ENCODE results near the gene TP53TG5. TPM values are rescaled to one million over a fixed set of nuclear protein-coding genes. Genes with fewer than 3 reads are reported as not detected.

TP53TG5 gene
- total and polyA plus RNA-seq, 2 experiments from 2014 or later: not detected

DNA sequence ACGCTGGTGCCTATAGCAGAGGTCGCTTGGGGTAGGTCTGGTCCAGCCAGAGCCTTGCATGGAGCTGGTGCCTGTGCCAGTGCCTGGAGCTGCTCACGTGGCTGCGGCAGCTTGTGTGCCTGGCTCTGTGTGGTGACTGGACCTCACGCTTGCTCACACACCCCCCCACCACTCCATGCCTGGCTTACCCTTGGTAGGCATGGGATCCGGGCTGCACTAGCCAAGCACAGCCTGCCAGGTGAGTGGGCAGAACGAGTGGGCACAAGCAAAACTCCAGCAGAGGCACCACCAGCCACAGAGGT, 16.9 kb upstream of the TP53TG5 start:
- no peaks in the 10 kb centered on the region for H4K20me1 ChIP-seq (replicated peaks; ENCODE audit: insufficient read depth)
- H3K4me3 ChIP-seq: no peak overlapping the region
- no peak for ATAC-seq
- H3K4me2 ChIP-seq: no peak overlapping the region
- TF ChIP-seq, protein P1, sequence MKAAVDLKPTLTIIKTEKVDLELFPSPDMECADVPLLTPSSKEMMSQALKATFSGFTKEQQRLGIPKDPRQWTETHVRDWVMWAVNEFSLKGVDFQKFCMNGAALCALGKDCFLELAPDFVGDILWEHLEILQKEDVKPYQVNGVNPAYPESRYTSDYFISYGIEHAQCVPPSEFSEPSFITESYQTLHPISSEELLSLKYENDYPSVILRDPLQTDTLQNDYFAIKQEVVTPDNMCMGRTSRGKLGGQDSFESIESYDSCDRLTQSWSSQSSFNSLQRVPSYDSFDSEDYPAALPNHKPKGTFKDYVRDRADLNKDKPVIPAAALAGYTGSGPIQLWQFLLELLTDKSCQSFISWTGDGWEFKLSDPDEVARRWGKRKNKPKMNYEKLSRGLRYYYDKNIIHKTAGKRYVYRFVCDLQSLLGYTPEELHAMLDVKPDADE (IDR thresholded peaks at IDR 0.05): no peak
- TF ChIP-seq EZH2 (IDR thresholded peaks at IDR 0.05; ENCODE audit: low read depth, unreplicated experiment): no peak
- TF ChIP-seq, protein P2, sequence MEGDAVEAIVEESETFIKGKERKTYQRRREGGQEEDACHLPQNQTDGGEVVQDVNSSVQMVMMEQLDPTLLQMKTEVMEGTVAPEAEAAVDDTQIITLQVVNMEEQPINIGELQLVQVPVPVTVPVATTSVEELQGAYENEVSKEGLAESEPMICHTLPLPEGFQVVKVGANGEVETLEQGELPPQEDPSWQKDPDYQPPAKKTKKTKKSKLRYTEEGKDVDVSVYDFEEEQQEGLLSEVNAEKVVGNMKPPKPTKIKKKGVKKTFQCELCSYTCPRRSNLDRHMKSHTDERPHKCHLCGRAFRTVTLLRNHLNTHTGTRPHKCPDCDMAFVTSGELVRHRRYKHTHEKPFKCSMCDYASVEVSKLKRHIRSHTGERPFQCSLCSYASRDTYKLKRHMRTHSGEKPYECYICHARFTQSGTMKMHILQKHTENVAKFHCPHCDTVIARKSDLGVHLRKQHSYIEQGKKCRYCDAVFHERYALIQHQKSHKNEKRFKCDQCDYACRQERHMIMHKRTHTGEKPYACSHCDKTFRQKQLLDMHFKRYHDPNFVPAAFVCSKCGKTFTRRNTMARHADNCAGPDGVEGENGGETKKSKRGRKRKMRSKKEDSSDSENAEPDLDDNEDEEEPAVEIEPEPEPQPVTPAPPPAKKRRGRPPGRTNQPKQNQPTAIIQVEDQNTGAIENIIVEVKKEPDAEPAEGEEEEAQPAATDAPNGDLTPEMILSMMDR (conservative IDR thresholded peaks at IDR 0.05; ENCODE audit: low read depth in 2 of 2): no peak
- TF ChIP-seq, protein P3, sequence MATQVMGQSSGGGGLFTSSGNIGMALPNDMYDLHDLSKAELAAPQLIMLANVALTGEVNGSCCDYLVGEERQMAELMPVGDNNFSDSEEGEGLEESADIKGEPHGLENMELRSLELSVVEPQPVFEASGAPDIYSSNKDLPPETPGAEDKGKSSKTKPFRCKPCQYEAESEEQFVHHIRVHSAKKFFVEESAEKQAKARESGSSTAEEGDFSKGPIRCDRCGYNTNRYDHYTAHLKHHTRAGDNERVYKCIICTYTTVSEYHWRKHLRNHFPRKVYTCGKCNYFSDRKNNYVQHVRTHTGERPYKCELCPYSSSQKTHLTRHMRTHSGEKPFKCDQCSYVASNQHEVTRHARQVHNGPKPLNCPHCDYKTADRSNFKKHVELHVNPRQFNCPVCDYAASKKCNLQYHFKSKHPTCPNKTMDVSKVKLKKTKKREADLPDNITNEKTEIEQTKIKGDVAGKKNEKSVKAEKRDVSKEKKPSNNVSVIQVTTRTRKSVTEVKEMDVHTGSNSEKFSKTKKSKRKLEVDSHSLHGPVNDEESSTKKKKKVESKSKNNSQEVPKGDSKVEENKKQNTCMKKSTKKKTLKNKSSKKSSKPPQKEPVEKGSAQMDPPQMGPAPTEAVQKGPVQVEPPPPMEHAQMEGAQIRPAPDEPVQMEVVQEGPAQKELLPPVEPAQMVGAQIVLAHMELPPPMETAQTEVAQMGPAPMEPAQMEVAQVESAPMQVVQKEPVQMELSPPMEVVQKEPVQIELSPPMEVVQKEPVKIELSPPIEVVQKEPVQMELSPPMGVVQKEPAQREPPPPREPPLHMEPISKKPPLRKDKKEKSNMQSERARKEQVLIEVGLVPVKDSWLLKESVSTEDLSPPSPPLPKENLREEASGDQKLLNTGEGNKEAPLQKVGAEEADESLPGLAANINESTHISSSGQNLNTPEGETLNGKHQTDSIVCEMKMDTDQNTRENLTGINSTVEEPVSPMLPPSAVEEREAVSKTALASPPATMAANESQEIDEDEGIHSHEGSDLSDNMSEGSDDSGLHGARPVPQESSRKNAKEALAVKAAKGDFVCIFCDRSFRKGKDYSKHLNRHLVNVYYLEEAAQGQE (IDR thresholded peaks at IDR 0.05; ENCODE audit: unreplicated experiment): no peak
- TF ChIP-seq CREB1 (CRISPR knock-in tag; IDR thresholded peaks at IDR 0.05; ENCODE audit: low read depth): no peak
- TF ChIP-seq ZNF331 (CRISPR knock-in tag; IDR thresholded peaks at IDR 0.05; ENCODE audit: low read depth): no peak
- no peak for TF ChIP-seq STAT1 (IDR thresholded peaks at IDR 0.05; ENCODE audit: unreplicated experiment)
- no peak for TF ChIP-seq NANOG (IDR thresholded peaks at IDR 0.05; ENCODE audit: borderline replicate concordance)
- no peak for TF ChIP-seq POLR2AphosphoS5 (IDR thresholded peaks at IDR 0.05; ENCODE audit: low read depth)
- TF ChIP-seq EZH2phosphoT487 (IDR thresholded peaks at IDR 0.05; ENCODE audit: unreplicated experiment): no peak
- TF ChIP-seq, protein P4, sequence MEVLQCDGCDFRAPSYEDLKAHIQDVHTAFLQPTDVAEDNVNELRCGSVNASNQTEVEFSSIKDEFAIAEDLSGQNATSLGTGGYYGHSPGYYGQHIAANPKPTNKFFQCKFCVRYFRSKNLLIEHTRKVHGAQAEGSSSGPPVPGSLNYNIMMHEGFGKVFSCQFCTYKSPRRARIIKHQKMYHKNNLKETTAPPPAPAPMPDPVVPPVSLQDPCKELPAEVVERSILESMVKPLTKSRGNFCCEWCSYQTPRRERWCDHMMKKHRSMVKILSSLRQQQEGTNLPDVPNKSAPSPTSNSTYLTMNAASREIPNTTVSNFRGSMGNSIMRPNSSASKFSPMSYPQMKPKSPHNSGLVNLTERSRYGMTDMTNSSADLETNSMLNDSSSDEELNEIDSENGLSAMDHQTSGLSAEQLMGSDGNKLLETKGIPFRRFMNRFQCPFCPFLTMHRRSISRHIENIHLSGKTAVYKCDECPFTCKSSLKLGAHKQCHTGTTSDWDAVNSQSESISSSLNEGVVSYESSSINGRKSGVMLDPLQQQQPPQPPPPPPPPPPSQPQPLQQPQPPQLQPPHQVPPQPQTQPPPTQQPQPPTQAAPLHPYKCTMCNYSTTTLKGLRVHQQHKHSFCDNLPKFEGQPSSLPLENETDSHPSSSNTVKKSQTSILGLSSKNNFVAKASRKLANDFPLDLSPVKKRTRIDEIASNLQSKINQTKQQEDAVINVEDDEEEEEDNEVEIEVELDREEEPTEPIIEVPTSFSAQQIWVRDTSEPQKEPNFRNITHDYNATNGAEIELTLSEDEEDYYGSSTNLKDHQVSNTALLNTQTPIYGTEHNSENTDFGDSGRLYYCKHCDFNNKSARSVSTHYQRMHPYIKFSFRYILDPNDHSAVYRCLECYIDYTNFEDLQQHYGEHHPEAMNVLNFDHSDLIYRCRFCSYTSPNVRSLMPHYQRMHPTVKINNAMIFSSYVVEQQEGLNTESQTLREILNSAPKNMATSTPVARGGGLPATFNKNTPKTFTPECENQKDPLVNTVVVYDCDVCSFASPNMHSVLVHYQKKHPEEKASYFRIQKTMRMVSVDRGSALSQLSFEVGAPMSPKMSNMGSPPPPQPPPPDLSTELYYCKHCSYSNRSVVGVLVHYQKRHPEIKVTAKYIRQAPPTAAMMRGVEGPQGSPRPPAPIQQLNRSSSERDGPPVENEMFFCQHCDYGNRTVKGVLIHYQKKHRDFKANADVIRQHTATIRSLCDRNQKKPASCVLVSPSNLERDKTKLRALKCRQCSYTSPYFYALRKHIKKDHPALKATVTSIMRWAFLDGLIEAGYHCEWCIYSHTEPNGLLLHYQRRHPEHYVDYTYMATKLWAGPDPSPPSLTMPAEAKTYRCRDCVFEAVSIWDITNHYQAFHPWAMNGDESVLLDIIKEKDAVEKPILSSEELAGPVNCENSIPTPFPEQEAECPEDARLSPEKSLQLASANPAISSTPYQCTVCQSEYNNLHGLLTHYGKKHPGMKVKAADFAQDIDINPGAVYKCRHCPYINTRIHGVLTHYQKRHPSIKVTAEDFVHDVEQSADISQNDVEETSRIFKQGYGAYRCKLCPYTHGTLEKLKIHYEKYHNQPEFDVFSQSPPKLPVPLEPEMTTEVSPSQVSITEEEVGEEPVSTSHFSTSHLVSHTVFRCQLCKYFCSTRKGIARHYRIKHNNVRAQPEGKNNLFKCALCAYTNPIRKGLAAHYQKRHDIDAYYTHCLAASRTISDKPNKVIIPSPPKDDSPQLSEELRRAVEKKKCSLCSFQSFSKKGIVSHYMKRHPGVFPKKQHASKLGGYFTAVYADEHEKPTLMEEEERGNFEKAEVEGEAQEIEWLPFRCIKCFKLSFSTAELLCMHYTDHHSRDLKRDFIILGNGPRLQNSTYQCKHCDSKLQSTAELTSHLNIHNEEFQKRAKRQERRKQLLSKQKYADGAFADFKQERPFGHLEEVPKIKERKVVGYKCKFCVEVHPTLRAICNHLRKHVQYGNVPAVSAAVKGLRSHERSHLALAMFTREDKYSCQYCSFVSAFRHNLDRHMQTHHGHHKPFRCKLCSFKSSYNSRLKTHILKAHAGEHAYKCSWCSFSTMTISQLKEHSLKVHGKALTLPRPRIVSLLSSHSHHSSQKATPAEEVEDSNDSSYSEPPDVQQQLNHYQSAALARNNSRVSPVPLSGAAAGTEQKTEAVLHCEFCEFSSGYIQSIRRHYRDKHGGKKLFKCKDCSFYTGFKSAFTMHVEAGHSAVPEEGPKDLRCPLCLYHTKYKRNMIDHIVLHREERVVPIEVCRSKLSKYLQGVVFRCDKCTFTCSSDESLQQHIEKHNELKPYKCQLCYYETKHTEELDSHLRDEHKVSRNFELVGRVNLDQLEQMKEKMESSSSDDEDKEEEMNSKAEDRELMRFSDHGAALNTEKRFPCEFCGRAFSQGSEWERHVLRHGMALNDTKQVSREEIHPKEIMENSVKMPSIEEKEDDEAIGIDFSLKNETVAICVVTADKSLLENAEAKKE (CRISPR knock-in tag; IDR thresholded peaks at IDR 0.05): no peak
- TF ChIP-seq ZNF114 (CRISPR knock-in tag; IDR thresholded peaks at IDR 0.05): no peak
- no peak for TF ChIP-seq JUNB (IDR thresholded peaks at IDR 0.05; ENCODE audit: unreplicated experiment)
- no peaks in the 10 kb centered on the region for H3K9me2 ChIP-seq (ENCODE audit: insufficient read depth)
- no peaks in the 10 kb centered on the region for H3K79me2 ChIP-seq (replicated peaks; ENCODE audit: insufficient read depth)
- no peak overlapping the region for H3K4me3 Mint-ChIP-seq
- DNase-seq (ENCODE audit: low spot score): no peak
- peaks cover 9% of the 10 kb centered on the region for H3K9me3 Mint-ChIP-seq
- peaks cover 6% of the 10 kb centered on the region for H3K36me3 Mint-ChIP-seq (ENCODE audit: low read depth)
- H3K27ac ChIP-seq (ENCODE audit: low read depth): no peak overlapping the region
- no peaks in the 10 kb centered on the region for H3K36me3 ChIP-seq (ENCODE audit: insufficient read depth)
- no peaks in the 10 kb centered on the region for H3F3A ChIP-seq (replicated peaks; ENCODE audit: low read depth)
- no peaks in the 10 kb centered on the region for H3K4me1 Mint-ChIP-seq
- H3K27me3 Mint-ChIP-seq (ENCODE audit: insufficient read depth, low read depth, poor library complexity): peaks cover 5% of the 10 kb centered on the region
- no peak overlapping the region for H3K27ac Mint-ChIP-seq
- no peak overlapping the region for H2AFZ ChIP-seq
- no peaks in the 10 kb centered on the region for H3K27me3 ChIP-seq (ENCODE audit: insufficient read depth)
- no peaks in the 10 kb centered on the region for H3K4me1 ChIP-seq (ENCODE audit: insufficient read depth)

All from GM23338 (cell line).